SK-N-SH (cell line): ENCODE results near the gene LCN1. TPM values are rescaled to one million over a fixed set of nuclear protein-coding genes. Genes with fewer than 3 reads are reported as not detected.

ENCODE experiments used
- CTCF ChIA-PET: fragments of 300-600, 350-600 bp; formaldehyde crosslinking; extraction: SDS; loops from one replicate; lab custom pipeline; 2021; lab: Yijun Ruan, JAX
- POLR2A ChIA-PET: fragments of 350-600 bp; sonication (Branson Sonifier 250); formaldehyde crosslinking; extraction: SDS; loops from one replicate; lab custom pipeline; 2020; ENCODE audit warnings: antibody characterized with exemption, inconsistent platforms; lab: Yijun Ruan, JAX
- DNase-seq: peaks from one replicate; pipeline ENCODE4 v3.0.0; 2012
- H2AFZ ChIP-seq: fragments of 200-600 bp; sonication (generic); 2 replicates; pipeline ENCODE4 v1.8.1; 2016; ENCODE audit warnings: antibody characterized with exemption, mild to moderate bottlenecking, low read depth
- H3F3A ChIP-seq: fragments of 200-600 bp; sonication (generic); replicated peaks from 2 replicates; pipeline ENCODE3; 2016; ENCODE audit warnings: antibody characterized with exemption, mild to moderate bottlenecking; ENCODE audit not compliant: insufficient read depth
- H3K27ac ChIP-seq, 2 experiments: fragments of 200-500 bp in 1 of 2; fragments of 200-600 bp in 1 of 2; sonication (Bioruptor generic) in 1 of 2; sonication (generic), shearing (Covaris generic) in 1 of 2; 2 replicates each; pipeline versions ENCODE4 v1.5.1 to v1.6.1; 2014 to 2016; ENCODE audit warnings: low read depth in 2 of 2, inconsistent platforms in 1 of 2, low read length in 1 of 2, mild to moderate bottlenecking in 1 of 2, mixed read lengths in 1 of 2
- H3K27me3 ChIP-seq: fragments of 200-600 bp; sonication (generic), shearing (Covaris generic); 2 replicates; pipeline ENCODE4 v1.6.1; 2016; ENCODE audit warnings: mixed run types; ENCODE audit not compliant: insufficient read depth
- H3K36me3 ChIP-seq, 2 experiments: fragments of 200-500 bp in 1 of 2; fragments of 200-600 bp in 1 of 2; sonication (Bioruptor generic) in 1 of 2; sonication (generic) in 1 of 2; replicated peaks in 1 of 2; 2 replicates each; pipeline versions ENCODE3 to v1.5.1; 2014 to 2016; ENCODE audit warnings: low read length in 1 of 2, mild to moderate bottlenecking in 1 of 2; ENCODE audit not compliant: insufficient read depth in 2 of 2, control insufficient read depth in 1 of 2
- H3K4me1 ChIP-seq, 2 experiments: fragments of 200-500 bp in 1 of 2; fragments of 200-600 bp in 1 of 2; sonication (Bioruptor generic) in 1 of 2; sonication (generic), shearing (Covaris generic) in 1 of 2; 2 replicates each; pipeline versions ENCODE4 v1.5.1 to v1.6.1; 2014 to 2016; ENCODE audit warnings: low read depth in 1 of 2, low read length in 1 of 2, mixed run types in 1 of 2; ENCODE audit not compliant: insufficient read depth in 2 of 2, control insufficient read depth in 1 of 2
- H3K4me2 ChIP-seq: fragments of 200-600 bp; sonication (generic), shearing (Covaris generic); 2 replicates; pipeline ENCODE4 v1.6.1; 2017; ENCODE audit warnings: mixed run types
- H3K4me3 ChIP-seq, 2 experiments: fragments of 200-500 bp in 1 of 2; fragments of 200-600 bp in 1 of 2; sonication (Bioruptor generic) in 1 of 2; sonication (generic), shearing (Covaris generic) in 1 of 2; 2 replicates each; pipeline versions ENCODE4 v1.5.1 to v1.8.1; 2014 to 2016; ENCODE audit warnings: low read depth in 2 of 2, inconsistent platforms in 1 of 2, low read length in 1 of 2, mild to moderate bottlenecking in 1 of 2, mixed read lengths in 1 of 2, moderate library complexity in 1 of 2
- H3K79me2 ChIP-seq: fragments of 200-600 bp; sonication (generic); 2 replicates; pipeline ENCODE4 v1.8.1; 2017; ENCODE audit warnings: mild to moderate bottlenecking; ENCODE audit not compliant: insufficient read depth
- H3K9ac ChIP-seq: fragments of 200-600 bp; sonication (generic); 2 replicates; pipeline ENCODE4 v1.6.1; 2017; ENCODE audit warnings: mixed run types
- H3K9me2 ChIP-seq: fragments of 200-600 bp; sonication (generic); 2 replicates; pipeline ENCODE4 v1.6.1; 2017; ENCODE audit warnings: mixed run types
- H3K9me3 ChIP-seq: fragments of 200-600 bp; sonication (generic); 2 replicates; pipeline ENCODE4 v1.6.1; 2017; ENCODE audit warnings: mixed run types, mild to moderate bottlenecking, moderate library complexity
- H4K20me1 ChIP-seq: fragments of 200-600 bp; sonication (generic); 2 replicates; pipeline ENCODE4 v1.6.1; 2017; ENCODE audit warnings: mild to moderate bottlenecking, mixed run types; ENCODE audit not compliant: insufficient read depth
- CHD2 ChIP-seq: fragments of 150-350 bp; IDR thresholded peaks from 2 replicates; pipeline ENCODE4 v1.6.1; 2018; ENCODE audit warnings: low read length; ENCODE audit not compliant: partially characterized antibody
- ELF1 ChIP-seq: IDR thresholded peaks from 2 replicates; pipeline ENCODE4 v1.4.0; 2012
- FOSL2 ChIP-seq: IDR thresholded peaks from 2 replicates; pipeline ENCODE4 v1.4.0; 2012; ENCODE audit warnings: low read depth, mild to moderate bottlenecking, moderate library complexity, borderline replicate concordance
- GABPA ChIP-seq: IDR thresholded peaks from 2 replicates; pipeline ENCODE4 v1.4.0; 2012; ENCODE audit warnings: low read depth, mild to moderate bottlenecking
- JUND ChIP-seq: IDR thresholded peaks from 2 replicates; pipeline ENCODE4 v1.4.0; 2012
- MEF2A ChIP-seq: IDR thresholded peaks from 2 replicates; pipeline ENCODE4 v1.4.0; 2012; ENCODE audit warnings: low read depth, borderline replicate concordance
- NRF1 ChIP-seq: IDR thresholded peaks from 2 replicates; pipeline ENCODE4 v1.6.1; 2012; ENCODE audit warnings: low read depth, mild to moderate bottlenecking, low read length
- RAD21 ChIP-seq: IDR thresholded peaks from 2 replicates; pipeline ENCODE4 v1.6.1; 2012; ENCODE audit warnings: mild to moderate bottlenecking, low read length
- RFX5 ChIP-seq: IDR thresholded peaks from 2 replicates; pipeline ENCODE4 v1.6.1; 2012; ENCODE audit warnings: mild to moderate bottlenecking, improper control_type of control experiment, low read length
- WGBS: methylation state at CpG from one replicate; pipeline ENCODE4 v1.1.6; 2017; ENCODE audit warnings: low lambda C conversion rate; 5-methylcytosine and 5-hydroxymethylcytosine counted together
- polyA plus RNA-seq, 3 experiments: library from polyadenylated mRNA; depleted of rRNA; stranded (reverse); fragments of >200 nt; gene quantifications; 2 replicates each; pipeline ENCODE4 v1.2.3, GENCODE V29; 2012
- TF ChIP-seq, protein P1 (sequence below): IDR thresholded peaks from 2 replicates; pipeline ENCODE4 v1.4.0; 2012; ENCODE audit warnings: low read depth, borderline replicate concordance
- TF ChIP-seq, protein P2 (sequence below): IDR thresholded peaks from 2 replicates; pipeline ENCODE4; 2012
- TF ChIP-seq, protein P3 (sequence below): fragments of 150-350 bp; IDR thresholded peaks from 2 replicates; pipeline ENCODE4 v1.6.1; 2017; ENCODE audit warnings: antibody characterized with exemption, low read length, low read depth, borderline replicate concordance
- TF ChIP-seq, protein P4 (sequence below): IDR thresholded peaks from 2 replicates; pipeline ENCODE4 v1.4.0; 2012; ENCODE audit warnings: low read depth, borderline replicate concordance
- TF ChIP-seq, protein P5 (sequence below): IDR thresholded peaks from 2 replicates; pipeline ENCODE4 v1.6.1; 2012; ENCODE audit warnings: mild to moderate bottlenecking, low read depth, low read length, moderate library complexity

Gene LCN1
- polyA plus RNA-seq, 1 of the 3 experiments (the other 2 are of a cell fraction), result not detected

DNA sequence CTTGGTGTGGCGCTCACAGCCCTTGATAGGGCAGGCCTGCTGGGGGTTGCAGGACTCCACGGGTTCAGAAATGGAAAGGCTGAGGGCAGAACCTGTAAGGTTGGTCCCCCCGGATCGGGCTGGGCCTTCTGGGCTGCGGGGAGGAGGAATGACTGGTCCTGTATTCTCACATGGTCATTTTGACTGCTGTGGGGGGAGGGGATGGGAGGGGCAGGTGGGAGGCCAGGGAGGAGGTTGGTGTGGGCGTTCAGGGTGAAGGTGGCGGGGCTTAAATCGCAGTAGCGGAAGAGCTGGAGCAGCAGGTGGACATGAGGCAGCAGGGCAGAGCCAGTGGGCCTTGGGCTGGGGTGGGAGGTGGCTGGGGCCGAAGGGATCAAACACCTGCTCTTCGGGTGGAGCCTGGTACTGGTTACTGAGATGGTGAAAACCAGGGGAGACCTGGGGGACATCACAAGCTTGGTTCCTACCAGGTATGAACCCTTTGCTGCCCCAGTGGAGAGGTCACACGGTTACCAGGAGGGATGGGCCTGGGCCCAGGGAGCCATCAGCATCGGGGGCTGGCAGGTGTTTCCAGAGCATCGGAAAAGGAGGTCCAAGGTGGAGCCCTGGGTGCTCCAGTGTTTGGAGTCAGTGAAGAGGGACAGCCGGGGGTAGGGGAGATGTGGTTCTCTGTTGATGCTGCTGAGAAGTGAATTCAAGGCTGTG lies 18.9 kb upstream of the LCN1 start:
- Histone ChIP-seq H3K36me3 (peaks cover 3 to 33% of the 10 kb centered on the region in 2 experiments), H3K4me3 (peak overlapping the region in 1 of 2 experiments; percentile 96; a peak in 1 of 4 replicates), H3K27ac (no peak overlapping the region), H3F3A (no peaks in the 10 kb centered on the region), H3K27me3 (no peaks in the 10 kb centered on the region), H3K79me2 (peaks cover 19% of the 10 kb centered on the region), H3K4me1 (peaks cover 6 to 19% of the 10 kb centered on the region in 2 experiments; a peak in 3 of 4 replicates), H2AFZ (no peak overlapping the region), H4K20me1 (peaks cover 22% of the 10 kb centered on the region), H3K4me2 (peak overlapping the region; percentile 100; the same call in 1 of the 2 replicates), H3K9me3 (no peaks in the 10 kb centered on the region), H3K9ac (peak overlapping the region; percentile 91; the same call in 1 of the 2 replicates), H3K9me2 (no peaks in the 10 kb centered on the region)
- DNase-seq, result peak; percentile 8
- ChIA-PET CTCF (interaction anchor here (1.1 kb wide), 1 partner anchor 12 kb away, joined by 3 read pairs; no protein-coding TSS in a partner anchor), POLR2A (no interaction called here)
- no peak for TF ChIP-seq MEF2A
- no peak for TF ChIP-seq JUND
- no peak for TF ChIP-seq RFX5
- TF ChIP-seq, protein P1, sequence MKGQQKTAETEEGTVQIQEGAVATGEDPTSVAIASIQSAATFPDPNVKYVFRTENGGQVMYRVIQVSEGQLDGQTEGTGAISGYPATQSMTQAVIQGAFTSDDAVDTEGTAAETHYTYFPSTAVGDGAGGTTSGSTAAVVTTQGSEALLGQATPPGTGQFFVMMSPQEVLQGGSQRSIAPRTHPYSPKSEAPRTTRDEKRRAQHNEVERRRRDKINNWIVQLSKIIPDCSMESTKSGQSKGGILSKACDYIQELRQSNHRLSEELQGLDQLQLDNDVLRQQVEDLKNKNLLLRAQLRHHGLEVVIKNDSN, result no peak
- TF ChIP-seq, protein P2, sequence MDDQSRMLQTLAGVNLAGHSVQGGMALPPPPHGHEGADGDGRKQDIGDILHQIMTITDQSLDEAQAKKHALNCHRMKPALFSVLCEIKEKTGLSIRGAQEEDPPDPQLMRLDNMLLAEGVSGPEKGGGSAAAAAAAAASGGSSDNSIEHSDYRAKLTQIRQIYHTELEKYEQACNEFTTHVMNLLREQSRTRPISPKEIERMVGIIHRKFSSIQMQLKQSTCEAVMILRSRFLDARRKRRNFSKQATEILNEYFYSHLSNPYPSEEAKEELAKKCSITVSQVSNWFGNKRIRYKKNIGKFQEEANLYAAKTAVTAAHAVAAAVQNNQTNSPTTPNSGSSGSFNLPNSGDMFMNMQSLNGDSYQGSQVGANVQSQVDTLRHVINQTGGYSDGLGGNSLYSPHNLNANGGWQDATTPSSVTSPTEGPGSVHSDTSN, result no peak
- TF ChIP-seq, protein P3, sequence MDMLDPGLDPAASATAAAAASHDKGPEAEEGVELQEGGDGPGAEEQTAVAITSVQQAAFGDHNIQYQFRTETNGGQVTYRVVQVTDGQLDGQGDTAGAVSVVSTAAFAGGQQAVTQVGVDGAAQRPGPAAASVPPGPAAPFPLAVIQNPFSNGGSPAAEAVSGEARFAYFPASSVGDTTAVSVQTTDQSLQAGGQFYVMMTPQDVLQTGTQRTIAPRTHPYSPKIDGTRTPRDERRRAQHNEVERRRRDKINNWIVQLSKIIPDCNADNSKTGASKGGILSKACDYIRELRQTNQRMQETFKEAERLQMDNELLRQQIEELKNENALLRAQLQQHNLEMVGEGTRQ, result no peak
- TF ChIP-seq ELF1, result no peak
- no peak for TF ChIP-seq GABPA
- 91% methylated on average over 11 of the region's 15 CpGs for WGBS

DNA sequence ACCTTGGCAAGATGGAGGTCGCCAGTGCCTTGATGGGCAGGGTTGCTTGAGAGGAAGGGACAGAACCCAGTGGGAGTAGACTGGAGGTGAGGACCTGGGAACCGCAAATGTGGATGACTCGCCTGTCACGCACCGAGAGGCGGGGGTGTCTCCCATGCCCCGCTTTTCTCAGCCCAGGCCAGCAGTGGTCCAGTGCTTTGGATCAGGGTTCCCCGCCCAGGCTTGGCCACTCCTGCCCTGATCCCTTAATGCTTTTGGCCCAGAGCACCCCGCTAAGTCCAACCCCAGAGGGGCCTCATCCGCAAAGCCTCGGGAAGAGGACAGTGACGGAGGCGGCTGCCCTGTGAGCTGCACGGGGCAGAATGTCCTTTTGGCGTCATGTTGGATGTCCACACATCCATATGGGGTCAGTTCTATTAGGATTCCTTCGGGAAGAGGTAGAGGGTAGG lies 18.3 kb upstream of the LCN1 start:
- CTCF ChIA-PET, result no interaction called here
- peaks cover 3 to 33% of the 10 kb centered on the region in 2 experiments for H3K36me3 ChIP-seq
- H2AFZ ChIP-seq, result no peak overlapping the region
- no peak overlapping the region for H3K4me2 ChIP-seq
- POLR2A ChIA-PET, result no interaction called here
- H3K9me2 ChIP-seq, result no peaks in the 10 kb centered on the region
- no peak overlapping the region for H3K9ac ChIP-seq
- H3K4me1 ChIP-seq, result peaks cover 6 to 19% of the 10 kb centered on the region in 2 experiments; a peak in 3 of 4 replicates
- no peaks in the 10 kb centered on the region for H3K27me3 ChIP-seq
- H3K27ac ChIP-seq, result no peak overlapping the region
- WGBS, result 94% methylated on average over 14 of the region's 16 CpGs
- no peak for DNase-seq
- H3K9me3 ChIP-seq, result no peaks in the 10 kb centered on the region
- H3F3A ChIP-seq, result no peaks in the 10 kb centered on the region
- peaks cover 22% of the 10 kb centered on the region for H4K20me1 ChIP-seq
- no peak overlapping the region for H3K4me3 ChIP-seq
- peaks cover 19% of the 10 kb centered on the region for H3K79me2 ChIP-seq
- TF ChIP-seq RAD21 (no peak), CHD2 (no peak), NRF1 (no peak), GABPA (no peak), ELF1 (no peak), FOSL2 (no peak)
- TF ChIP-seq, protein P3, result no peak
- TF ChIP-seq, protein P4, sequence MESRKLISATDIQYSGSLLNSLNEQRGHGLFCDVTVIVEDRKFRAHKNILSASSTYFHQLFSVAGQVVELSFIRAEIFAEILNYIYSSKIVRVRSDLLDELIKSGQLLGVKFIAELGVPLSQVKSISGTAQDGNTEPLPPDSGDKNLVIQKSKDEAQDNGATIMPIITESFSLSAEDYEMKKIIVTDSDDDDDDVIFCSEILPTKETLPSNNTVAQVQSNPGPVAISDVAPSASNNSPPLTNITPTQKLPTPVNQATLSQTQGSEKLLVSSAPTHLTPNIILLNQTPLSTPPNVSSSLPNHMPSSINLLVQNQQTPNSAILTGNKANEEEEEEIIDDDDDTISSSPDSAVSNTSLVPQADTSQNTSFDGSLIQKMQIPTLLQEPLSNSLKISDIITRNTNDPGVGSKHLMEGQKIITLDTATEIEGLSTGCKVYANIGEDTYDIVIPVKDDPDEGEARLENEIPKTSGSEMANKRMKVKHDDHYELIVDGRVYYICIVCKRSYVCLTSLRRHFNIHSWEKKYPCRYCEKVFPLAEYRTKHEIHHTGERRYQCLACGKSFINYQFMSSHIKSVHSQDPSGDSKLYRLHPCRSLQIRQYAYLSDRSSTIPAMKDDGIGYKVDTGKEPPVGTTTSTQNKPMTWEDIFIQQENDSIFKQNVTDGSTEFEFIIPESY, result no peak
- TF ChIP-seq, protein P5, sequence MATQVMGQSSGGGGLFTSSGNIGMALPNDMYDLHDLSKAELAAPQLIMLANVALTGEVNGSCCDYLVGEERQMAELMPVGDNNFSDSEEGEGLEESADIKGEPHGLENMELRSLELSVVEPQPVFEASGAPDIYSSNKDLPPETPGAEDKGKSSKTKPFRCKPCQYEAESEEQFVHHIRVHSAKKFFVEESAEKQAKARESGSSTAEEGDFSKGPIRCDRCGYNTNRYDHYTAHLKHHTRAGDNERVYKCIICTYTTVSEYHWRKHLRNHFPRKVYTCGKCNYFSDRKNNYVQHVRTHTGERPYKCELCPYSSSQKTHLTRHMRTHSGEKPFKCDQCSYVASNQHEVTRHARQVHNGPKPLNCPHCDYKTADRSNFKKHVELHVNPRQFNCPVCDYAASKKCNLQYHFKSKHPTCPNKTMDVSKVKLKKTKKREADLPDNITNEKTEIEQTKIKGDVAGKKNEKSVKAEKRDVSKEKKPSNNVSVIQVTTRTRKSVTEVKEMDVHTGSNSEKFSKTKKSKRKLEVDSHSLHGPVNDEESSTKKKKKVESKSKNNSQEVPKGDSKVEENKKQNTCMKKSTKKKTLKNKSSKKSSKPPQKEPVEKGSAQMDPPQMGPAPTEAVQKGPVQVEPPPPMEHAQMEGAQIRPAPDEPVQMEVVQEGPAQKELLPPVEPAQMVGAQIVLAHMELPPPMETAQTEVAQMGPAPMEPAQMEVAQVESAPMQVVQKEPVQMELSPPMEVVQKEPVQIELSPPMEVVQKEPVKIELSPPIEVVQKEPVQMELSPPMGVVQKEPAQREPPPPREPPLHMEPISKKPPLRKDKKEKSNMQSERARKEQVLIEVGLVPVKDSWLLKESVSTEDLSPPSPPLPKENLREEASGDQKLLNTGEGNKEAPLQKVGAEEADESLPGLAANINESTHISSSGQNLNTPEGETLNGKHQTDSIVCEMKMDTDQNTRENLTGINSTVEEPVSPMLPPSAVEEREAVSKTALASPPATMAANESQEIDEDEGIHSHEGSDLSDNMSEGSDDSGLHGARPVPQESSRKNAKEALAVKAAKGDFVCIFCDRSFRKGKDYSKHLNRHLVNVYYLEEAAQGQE, result no peak
- TF ChIP-seq, protein P1, result no peak
